Gastroesophageal sphincter (tissue), 3 donors: ENCODE results near the gene FOXS1.

Experiments used
- CTCF ChIP-seq, 4 experiments: fragments of 200-600 bp in 2 of 4; fragments of 450-650 bp in 2 of 4; sonication (generic) in 1 of 4; IDR thresholded peaks; one replicate each; pipeline ENCODE4 v1.5.1; 2017 to 2019; ENCODE audit warnings: antibody characterized with exemption in 4 of 4, mild to moderate bottlenecking in 2 of 4, moderate library complexity in 2 of 4
- EP300 ChIP-seq: sonication (generic); formaldehyde crosslinking; IDR thresholded peaks from one replicate; pipeline ENCODE4 v1.6.1; 2017; ENCODE audit warnings: antibody characterized with exemption, mild to moderate bottlenecking
- POLR2A ChIP-seq, 2 donors: fragments of 450-650 bp; IDR thresholded peaks; one replicate each; pipeline ENCODE4 v1.6.1; 2017; ENCODE audit warnings: antibody characterized with exemption in 2 of 2, mild to moderate bottlenecking in 2 of 2, moderate library complexity in 1 of 2
- POLR2AphosphoS5 ChIP-seq: sonication (generic); formaldehyde crosslinking; IDR thresholded peaks from one replicate; pipeline ENCODE4 v1.6.1; 2017; ENCODE audit warnings: antibody characterized with exemption

GRCh38 chr20:31890646-31891045 lies 45.2 kb upstream of the FOXS1 start:
- TF ChIP-seq CTCF (IDR thresholded peaks at IDR 0.05) (no peak), EP300 (no peak), POLR2A (IDR thresholded peaks at IDR 0.05) (no peak), POLR2AphosphoS5 (no peak)
